ENCODE results near the gene GRIK2. TPM values are rescaled to one million over a fixed set of nuclear protein-coding genes. Genes with fewer than 3 reads are reported as not detected.

The GRIK2 gene
- total and polyA plus RNA-seq, 2 of the 4 experiments (the other 2 are of a cell fraction): 8.2 to 15.2 TPM

DNA sequence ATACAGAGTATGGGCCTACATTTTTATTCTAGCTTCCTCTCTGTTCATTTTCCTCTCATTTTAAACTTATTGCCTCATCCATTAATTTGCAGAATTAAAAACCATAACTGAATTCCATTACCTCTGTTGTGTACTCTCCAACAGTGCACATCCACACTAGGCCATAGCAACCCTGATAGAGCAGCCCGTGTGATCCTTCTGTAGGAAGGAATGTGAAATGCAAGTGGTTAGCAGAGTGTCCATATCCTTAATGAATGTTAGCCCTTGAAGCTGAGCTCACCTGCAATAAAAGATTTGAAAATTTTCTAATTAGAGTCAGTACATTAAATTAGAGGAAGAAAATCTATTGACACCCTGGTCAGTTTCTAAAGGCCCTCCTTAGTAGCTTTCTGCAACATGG, 6.5 kb upstream of the GRIK2 start:
- Histone ChIP-seq H2BK5ac (ENCODE audit: low read depth, low read length, poor library complexity, severe bottlenecking) (no peak overlapping the region), H3K9ac (ENCODE audit: low read depth, low read length) (no peak overlapping the region), H2AK5ac (ENCODE audit: low read depth, low read length) (no peak overlapping the region), H4K5ac (ENCODE audit: low read depth, low read length) (no peak overlapping the region), H3K9me3 (ENCODE audit: control insufficient read depth, insufficient read depth, low read length) (no peaks in the 10 kb centered on the region), H3K23ac (ENCODE audit: low read depth, low read length) (no peak overlapping the region), H4K91ac (ENCODE audit: insufficient read depth, low read depth, low read length) (no peak overlapping the region), H3K27me3 (ENCODE audit: control insufficient read depth, insufficient read depth, low read length) (peaks cover 1% of the 10 kb centered on the region; the same call in 1 of the 2 replicates), H3K36me3 (ENCODE audit: control insufficient read depth, insufficient read depth, low read length) (no peaks in the 10 kb centered on the region), H3K4ac (ENCODE audit: low read depth, low read length) (no peak overlapping the region), H4K8ac (ENCODE audit: low read depth in 2 of 2, low read length in 2 of 2) (no peak overlapping the region), H3K27ac (ENCODE audit: insufficient read depth, low read length) (no peak overlapping the region), H2BK20ac (ENCODE audit: low read depth, low read length) (no peak overlapping the region), H3K9me1 (ENCODE audit: insufficient read depth, low read length) (no peaks in the 10 kb centered on the region), H3K4me1 (ENCODE audit: control insufficient read depth, insufficient read depth, low read length) (no peaks in the 10 kb centered on the region; the same call in 1 of the 2 replicates), H3K14ac (replicated peaks; ENCODE audit: low read depth, low read length) (no peak overlapping the region), H2AK9ac (replicated peaks; ENCODE audit: low read depth, low read length, poor library complexity) (no peak overlapping the region), H2BK120ac (ENCODE audit: low read depth, low read length) (no peak overlapping the region), H3K4me3 (ENCODE audit: insufficient read depth, low read depth, low read length) (no peak overlapping the region), H2BK15ac (ENCODE audit: low read depth, low read length) (no peak overlapping the region), H3K79me1 (ENCODE audit: low read depth in 1 of 2, low read length in 2 of 2) (no peaks in the 10 kb centered on the region), H3K56ac (ENCODE audit: extremely low read depth, insufficient read depth, low read length) (no peak overlapping the region), H3K18ac (ENCODE audit: low read depth, low read length) (no peak overlapping the region), H3K4me2 (ENCODE audit: low read depth, low read length) (no peak overlapping the region), H4K20me1 (ENCODE audit: insufficient read depth, low read length) (no peaks in the 10 kb centered on the region), H2AFZ (replicated peaks; ENCODE audit: low read length, poor library complexity) (no peak overlapping the region)
- CTCF ChIA-PET: no interaction called here
- TF ChIP-seq CTCF (conservative IDR thresholded peaks at IDR 0.05; ENCODE audit: low read depth, low read length): peak; percentile 42
- TF ChIP-seq MXI1 (IDR thresholded peaks at IDR 0.05; ENCODE audit: borderline replicate concordance, low read depth, low read length): no peak
- TF ChIP-seq MAFK (IDR thresholded peaks at IDR 0.05; ENCODE audit: low read depth, low read length): no peak
- ATAC-seq (ENCODE audit: low read depth): peak; percentile 63; the same call in 1 of the 2 replicates
- dilution Hi-C loops (cut with HindIII; ENCODE audit: low sequenced_read_pairs, unreplicated experiment) (no loop called here), in situ Hi-C loops (cut with MboI; ENCODE audit: low sequenced_read_pairs) (no loop called here), intact Hi-C loops (cut with micrococcal nuclease) (loop anchor here (10.0 kb wide), 1 partner anchor 502 kb away; the partner anchor contains the start of gene ASCC3)
- POLR2A ChIA-PET (ENCODE audit: unreplicated experiment): no interaction called here
- no peak for DNase-seq
- BruUV-seq (replicated peaks): no TSS peak
- WGBS, 2 experiments (ENCODE audit: extremely low coverage in 2 of 2, insufficient read length in 1 of 2): no CpG with 5 or more reads among the region's 1 CpG

Measured in IMR-90 (cell line).